Amniotic epithelial cell (primary cell): Measurements from ENCODE around the gene MBNL1.
A peak's percentile ranks its signal among the peaks of the same experiment; 100 is the strongest.

ENCODE experiments used
- DNase-seq: peaks from one replicate; pipeline ENCODE4 v3.0.0-alpha.2; 2010; ENCODE audit warnings: low read depth

MBNL1 gene

GRCh38 chr3:152252755-152253154 is 16.0 kb upstream of the MBNL1 start:
- no peak for DNase-seq

DNA sequence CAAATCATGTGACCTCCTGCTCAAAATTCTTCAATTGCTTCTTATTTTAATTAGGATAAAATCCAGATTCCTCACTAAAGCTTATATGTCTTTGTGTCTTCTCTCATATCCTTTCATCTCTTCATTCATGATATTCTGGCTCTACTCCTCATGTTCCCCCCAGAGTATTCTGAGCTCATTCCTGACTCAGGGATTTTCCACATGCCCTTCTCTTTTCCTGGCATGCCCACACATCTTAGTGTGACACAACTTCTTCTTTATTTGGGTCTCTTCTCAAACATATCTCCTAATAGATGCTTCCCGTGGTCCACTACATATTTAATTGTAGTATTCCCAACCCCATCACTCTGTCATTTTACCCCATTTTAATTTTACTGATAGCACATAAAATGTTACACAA is 15.2 kb upstream of the MBNL1 start:
- DNase-seq: no peak

DNA sequence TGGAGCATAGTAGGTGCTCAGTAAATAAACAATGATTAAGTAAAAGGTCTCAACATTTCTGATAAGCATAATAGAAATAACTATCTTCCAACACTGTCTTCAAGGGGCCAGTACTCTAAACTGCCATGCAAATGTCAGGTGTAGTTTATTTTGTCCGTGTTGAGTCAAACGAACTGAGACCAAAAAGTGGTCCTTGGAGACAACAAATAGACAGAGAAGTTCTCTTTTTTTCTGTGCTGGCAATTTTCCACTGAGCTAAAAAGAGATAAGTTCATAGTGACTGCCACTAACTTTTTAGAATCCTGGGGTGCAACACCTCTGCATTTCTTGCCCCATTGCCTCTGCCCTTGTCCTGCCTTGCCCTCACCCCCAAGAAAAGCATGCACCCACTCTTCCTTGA is 14.7 kb upstream of the MBNL1 start:
- no peak for DNase-seq

DNA sequence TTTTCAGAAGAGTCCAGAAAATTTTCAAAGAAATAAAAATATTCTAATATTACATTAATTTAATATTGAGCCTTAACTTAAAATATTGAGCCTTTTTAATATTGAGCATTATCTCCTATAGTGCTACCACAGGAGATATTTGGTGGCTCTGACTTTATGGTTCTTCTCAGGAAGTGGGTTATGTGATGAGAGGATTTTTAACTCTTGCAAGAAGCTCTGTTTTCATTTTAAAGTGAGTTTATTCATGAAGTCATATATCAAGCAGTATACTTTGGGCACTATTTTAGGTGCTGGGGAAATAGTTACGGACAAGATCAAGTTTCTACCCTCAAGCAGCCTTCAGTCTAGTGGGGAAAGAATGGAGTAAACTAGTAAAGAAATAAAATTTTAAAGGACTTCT is 13.4 kb upstream of the MBNL1 start:
- no peak for DNase-seq

DNA sequence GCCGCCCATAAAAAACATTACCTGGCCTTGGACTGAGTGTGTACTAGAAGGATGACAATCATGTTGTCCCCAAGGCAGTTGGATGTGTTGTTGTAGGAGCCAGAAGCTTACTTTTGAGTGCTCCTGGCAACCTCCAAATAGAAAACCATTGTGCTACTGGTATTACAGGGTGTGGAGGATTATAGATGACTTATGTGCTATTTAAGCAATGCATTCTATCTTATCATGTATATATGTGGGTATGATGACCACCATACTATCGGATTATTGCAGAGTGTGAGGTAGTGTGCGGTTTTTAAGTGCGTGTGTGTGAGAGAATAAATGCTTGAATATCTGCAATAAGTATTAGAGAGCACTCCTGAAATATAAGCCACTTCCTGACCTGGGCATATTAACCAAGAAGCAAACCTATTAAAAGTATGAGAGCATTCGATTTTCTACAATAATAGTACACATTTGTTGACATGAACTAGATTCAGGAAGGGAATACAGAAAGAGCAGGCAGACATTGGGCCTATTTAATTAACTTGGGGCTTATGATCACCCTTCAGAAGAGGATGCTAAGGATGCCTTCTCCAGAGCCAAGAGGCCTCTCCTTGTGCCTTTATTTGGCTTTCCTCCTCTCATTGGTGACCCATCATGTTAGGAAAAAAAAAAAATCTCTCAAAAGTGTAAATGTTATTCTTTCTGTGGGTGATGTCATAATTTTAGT is 11.7 kb upstream of the MBNL1 start:
- no peak for DNase-seq

GRCh38 chr3:152257563-152258035 is 11.1 kb upstream of the MBNL1 start:
- no peak for DNase-seq

DNA sequence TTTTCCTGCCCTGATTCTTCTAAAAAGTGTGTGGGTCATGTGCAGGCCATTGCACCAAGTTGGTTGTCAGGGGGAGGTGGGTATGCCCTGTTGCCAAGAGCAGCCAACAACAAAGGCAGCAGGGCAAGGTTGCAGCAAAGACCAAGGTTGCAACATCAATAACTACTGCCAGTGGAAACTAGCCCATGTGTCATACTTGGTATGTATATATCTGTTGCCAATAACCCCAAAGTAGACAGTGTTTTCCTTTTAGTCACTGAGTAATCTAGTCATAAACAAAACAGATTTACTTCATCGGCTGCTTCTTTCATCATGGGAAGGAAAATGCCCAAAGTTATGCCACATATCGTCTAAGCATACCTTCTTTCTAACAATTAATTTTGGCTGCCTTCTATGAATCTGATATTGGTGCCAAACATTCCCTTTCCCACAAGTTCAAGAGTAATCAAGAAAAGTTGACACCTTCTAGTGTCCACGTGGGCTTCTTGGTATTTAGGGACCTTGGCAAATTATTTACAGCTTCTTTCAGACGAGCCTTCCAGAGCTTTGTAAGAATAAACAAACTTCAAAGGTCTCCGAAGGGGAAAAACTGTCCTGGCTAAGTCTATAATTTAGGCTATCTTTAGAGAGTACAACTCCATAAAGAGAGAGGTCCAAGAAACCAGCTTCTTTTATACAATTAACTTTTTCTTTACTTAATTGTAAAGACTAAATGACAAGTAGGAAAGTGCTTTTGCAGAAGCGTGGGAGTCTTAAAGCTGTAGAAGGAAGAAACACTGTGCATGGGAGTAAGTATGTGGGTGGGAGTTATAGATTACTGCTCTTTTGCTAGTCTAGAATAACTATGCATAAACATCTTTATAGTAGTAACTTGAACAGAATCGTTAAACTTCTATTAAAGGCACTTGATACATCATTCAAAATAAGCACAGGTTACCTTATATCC is 10.0 kb upstream of the MBNL1 start:
- peak; percentile 99 for DNase-seq

DNA sequence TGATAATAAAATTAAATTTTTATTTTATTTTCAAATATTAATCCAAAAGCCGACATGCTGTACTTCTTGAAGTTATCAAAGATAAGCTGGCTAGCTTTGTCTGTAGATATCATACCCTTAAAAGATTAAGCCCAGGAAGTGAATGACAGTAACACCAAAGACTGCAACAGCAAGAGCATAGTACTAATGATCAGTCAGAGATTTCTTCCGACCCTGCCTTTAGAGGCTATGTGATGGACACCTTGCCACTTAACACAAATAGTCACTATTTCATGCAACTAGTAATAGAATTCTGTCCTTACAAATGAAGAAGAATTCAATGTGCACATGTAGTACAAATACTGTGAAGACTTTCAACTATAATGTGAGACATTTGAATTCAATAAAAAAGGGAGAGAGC is 9.3 kb upstream of the MBNL1 start:
- DNase-seq: no peak

- DNase-seq: no peak
Measured at GRCh38 chr3:152260026-152260425, 8.7 kb upstream of the MBNL1 start.

DNA sequence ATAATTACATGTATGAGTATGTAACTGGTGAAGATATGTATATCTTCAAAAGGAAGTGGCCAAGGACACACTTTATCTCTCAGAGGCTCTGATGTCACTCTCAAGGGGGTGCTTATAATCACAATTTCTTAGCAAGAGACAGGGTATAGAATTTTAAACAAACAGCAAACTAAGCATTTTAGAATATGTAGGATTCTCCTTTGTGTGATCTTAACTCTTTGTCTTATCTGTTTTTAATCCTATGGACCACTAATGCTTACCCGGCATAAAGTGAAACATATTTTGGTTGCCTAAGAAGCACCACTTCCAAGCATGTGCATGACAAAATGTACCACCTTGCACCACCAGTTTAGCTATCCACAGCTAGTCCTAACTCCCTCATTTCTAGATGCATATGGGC is 8.2 kb upstream of the MBNL1 start:
- DNase-seq: no peak

GRCh38 chr3:152261329-152261728 is 7.4 kb upstream of the MBNL1 start:
- no peak for DNase-seq

GRCh38 chr3:152263711-152264110 is 5.0 kb upstream of the MBNL1 start:
- DNase-seq: no peak

DNA sequence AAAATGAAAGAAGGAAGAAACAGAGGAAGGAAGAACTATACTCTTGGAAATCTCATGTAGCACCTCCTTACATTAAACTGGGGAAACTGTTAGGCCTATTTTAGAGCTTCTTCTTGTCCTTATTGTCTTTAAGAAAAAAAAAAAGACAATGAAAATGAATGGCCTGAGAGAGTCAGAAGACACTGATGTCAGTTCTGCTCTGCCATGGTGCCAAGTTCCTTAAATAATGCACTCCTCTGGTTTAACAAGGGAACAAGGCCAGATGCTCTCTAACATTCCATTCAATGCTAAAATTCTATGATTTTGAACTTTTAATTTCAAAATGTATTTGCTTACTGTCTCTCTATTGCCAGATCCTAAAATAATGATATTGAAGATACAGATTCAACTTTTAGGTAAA is 4.4 kb upstream of the MBNL1 start:
- DNase-seq: no peak

DNA sequence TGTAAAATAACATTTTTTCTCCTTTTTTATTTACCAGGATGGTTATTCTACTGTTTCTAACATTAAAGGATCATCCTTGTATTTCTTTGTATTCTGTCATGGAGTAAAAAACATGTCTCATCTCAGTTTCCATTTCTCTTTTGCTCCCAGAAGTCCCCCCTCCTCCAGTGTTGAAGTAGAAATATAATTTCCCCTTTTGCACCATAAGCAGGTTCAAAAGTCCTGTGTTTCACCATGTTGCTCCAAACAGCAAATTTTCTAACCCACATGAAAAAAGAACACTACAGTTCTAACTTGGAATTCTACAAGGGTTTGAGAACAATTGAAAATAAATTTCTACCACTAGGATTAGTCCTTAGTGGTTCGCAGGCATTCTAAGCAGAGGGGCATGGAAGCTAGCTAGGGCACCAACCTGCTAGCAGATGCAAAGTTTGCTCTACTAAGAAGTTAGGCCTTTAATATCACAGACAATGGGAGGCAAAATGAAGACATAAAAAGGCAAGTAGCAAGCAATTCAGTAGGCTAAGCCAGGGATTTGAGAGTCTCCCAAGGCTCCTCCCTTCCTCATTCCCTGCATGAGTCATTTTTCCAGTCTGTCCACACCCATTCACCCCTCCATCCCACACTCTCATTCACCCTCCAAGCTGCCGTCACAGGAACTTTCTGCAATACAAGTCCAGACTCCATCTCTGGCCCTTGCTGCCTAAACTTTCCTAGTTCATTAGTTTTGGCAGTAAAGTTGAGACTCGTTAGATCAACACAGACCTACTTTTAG is 2.3 kb upstream of the MBNL1 start:
- DNase-seq: peak; percentile 96

- no peak for DNase-seq
Measured at GRCh38 chr3:152267831-152268554, 736 bp upstream of the MBNL1 start.

DNA sequence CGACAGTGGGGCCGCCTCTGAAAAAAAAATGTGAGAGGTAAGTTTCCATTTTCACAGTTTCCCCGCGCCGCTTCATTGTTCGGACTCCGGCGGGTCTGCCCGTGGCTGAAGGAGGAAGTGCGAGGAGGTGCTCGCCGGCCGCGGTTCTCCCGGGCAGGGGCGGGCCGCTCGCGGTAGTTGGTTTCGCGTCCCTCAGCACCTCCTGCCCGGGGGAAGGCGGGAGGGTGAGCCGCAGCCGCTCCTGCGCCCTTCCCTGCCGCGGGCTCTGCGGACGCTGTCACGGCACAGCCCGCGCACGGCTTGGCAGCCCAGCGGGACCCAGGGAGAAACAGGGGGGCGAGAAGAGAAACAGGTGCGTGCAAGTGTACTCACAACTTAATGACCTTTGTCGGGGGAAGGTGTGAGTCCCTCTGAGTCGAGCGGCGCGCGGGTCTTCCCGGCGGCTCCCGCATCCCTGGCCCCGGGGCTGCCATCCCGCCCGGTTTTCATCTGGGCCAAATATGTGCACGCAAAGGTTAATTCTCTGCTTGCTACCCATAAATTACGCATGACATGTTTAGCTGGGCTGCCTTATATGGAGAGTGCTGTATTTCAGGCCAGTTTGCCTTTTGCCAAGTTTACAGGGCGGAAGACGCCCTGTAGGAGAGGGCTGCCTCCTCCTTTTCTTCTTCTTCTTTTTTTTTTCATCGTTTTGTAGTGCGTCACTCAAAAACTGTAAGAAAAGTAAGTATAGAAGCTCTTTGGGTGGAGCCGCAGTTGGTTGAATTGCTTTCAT is 514 bp downstream of the MBNL1 start:
- peak; percentile 95 for DNase-seq

- peak; percentile 65 for DNase-seq
Measured at GRCh38 chr3:152269831-152270734, 1.4 kb downstream of the MBNL1 start.

- DNase-seq: no peak
Measured at GRCh38 chr3:152270937-152271336, 2.2 kb downstream of the MBNL1 start.

DNA sequence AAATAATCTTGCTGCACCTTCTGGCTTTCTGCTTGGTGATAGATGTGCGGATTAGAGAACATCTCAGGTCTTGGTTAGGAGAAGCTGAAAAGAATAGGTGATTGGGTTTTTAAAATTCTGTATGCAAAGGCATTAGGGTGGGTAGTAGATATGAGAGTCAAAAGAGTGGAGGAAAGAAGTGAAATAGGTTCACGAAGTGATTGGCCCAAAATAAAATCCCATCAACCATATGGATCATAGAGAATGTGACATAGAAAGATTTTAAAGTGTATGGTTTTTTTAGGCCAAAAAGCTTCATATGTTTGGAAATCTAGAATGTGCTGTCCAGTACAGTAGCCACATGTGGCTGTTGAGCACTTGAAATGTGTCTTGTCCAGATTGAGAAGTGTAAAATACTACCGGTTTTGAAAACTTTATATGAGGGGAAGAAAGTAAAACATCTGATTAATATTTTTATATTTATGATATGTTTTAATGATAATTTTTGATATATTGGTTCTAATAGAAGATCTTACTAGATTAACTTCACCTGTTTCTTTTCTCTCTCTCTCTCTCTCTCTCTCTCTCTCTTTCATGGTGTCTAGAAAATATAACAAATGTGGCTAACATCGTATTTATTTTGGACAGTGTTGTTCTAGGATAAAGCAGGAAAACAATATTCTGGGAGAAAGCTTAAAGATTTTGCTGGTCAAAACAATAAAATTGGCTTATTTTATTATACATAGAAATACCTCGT is 2.9 kb downstream of the MBNL1 start:
- no peak for DNase-seq
